ENCODE results near the gene CBX6.

The CBX6 gene

GRCh38 chr22:38837414-38837928 is 34.5 kb downstream of the CBX6 start:
- FAIRE-seq = no peak

GRCh38 chr22:38835888-38836301 is 36.1 kb downstream of the CBX6 start:
- FAIRE-seq = no peak

DNA sequence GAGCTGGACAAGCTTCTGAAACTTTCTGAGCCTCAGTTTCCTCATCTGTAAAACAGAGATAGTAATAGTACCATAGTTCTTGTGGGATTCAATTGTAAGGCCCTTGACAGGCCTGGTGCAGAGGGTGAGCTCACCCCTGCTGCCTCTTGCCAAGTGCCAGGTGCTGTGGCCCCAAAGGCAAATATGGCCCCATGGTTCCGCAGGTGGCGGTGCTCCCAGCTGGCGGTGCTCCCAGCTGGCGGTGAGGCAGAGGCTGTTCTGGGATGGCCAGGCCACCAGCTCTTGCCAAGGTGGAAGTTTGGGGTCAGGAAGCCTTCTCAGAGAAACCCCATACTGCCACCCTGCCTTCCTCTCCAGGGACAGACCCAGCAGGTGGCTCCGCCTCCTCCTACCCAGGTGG is 37.0 kb downstream of the CBX6 start:
- no peak for FAIRE-seq

- FAIRE-seq = no peak
These were observed 37.6 kb downstream of the CBX6 start for GRCh38 chr22:38834215-38834953.

DNA sequence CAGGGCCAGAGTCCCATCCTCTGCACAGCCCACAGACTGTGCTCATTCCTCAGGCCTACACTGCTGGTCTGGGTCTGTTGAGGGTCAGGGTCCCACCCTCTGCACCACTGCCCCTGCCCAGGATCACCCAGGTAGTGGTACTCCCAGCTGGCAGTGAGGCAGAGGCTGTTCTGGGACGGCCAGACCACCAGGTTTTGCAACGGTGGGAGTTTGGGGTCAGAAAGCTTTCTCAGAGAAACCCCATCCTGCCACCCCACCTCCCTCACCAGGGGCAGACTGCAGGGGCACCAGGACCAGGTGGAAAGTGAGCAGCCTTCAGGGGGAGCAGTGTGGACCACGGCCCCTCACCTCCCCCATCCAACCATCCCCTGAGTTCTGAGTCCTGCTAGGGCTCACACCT is 39.0 kb downstream of the CBX6 start:
- FAIRE-seq = no peak

- FAIRE-seq = no peak
These were observed 39.7 kb downstream of the CBX6 start for GRCh38 chr22:38832005-38832978.

DNA sequence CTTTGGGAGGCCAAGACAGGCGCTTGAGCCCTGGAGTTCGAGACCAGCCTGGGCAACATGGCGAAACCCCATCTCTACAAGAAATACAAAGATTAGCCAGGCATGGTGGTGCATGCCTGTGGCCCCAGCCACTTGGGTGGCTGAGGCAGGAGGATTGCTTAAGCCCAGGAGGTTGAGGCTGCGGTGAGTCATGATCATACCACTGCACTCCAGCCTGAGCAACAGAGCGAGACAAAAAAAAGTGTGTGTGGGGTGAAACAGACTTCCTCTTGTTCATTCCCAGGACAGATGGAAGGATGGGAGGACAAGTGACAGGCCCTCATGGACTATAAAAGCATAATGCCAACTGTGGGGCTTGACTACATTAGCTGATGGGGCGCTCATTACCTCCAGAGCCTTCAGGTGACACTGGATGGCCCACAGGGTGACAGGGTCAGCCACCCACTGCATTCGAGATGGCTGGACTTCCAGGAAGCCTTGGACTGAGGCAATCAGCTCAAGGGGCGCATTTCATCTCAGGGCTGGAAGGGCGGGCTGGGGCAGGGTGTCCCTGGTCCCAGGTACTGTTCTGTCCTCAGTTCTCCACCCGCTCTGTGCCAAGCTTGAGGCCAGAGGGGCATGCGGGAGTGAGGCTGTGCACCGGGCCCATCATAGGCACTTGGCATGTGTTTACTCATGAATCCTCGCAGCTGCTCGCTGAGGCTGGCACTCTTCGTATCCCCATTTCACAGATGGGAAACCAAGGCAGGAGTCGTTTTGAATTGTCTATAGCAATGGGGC is 40.7 kb downstream of the CBX6 start:
- FAIRE-seq = no peak

GRCh38 chr22:38830845-38831108 is 41.2 kb downstream of the CBX6 start:
- no peak for FAIRE-seq

- FAIRE-seq = no peak
These were observed 41.8 kb downstream of the CBX6 start for GRCh38 chr22:38830026-38830844.

- FAIRE-seq = no peak
These were observed 42.5 kb downstream of the CBX6 start for GRCh38 chr22:38829485-38829884.

DNA sequence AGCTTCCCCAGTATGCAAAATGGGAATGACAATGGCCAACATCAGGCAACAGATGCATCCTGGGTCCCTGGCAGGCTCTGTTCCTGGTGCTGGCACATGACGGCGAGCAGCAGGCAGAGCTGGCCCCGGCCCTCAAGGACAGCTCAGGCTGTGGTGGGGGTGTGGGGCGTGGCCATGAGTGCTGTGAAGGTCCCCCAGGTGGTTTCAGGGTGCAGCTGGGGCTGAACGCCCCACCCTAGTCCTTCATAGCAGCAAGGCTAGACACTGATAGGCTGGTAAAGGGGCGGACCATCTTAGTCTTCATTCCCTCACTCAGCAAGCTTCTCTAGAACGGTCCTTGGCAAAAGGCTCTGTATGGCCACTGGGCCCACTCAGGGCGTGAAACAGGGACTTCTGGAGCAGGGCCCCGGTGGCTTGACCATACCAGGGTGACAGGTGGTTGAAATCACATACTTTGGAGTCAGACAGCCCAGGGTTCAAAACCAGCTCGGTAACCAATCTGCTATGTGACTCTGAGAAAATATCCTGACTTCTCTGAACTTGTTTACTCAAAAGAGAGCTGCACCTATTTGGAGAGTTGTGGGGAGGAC is 43.3 kb downstream of the CBX6 start:
- FAIRE-seq = no peak

- FAIRE-seq = no peak
These were observed 43.8 kb downstream of the CBX6 start for GRCh38 chr22:38828191-38828590.

GRCh38 chr22:38827510-38827909 is 44.5 kb downstream of the CBX6 start:
- FAIRE-seq = no peak

DNA sequence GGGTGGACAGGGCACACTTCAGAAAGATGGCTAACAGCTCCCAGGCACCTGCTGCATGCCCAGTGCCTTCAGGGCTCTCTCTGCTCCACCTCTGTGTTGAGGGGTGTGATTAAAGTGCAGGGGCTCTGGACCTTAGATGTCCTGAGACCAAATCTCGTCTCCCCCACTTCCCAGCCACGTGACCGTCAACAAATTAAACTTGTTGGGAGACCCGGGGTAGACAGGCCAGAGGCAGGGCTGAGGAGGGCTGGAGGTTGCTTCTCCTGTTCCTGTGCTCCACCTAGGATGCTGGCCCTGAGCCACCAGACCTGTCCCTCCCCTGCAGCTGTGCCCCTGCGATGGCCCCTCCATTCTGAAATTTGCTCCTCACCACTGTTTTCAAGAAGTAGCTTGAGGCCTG is 45.2 kb downstream of the CBX6 start:
- no peak for FAIRE-seq

DNA sequence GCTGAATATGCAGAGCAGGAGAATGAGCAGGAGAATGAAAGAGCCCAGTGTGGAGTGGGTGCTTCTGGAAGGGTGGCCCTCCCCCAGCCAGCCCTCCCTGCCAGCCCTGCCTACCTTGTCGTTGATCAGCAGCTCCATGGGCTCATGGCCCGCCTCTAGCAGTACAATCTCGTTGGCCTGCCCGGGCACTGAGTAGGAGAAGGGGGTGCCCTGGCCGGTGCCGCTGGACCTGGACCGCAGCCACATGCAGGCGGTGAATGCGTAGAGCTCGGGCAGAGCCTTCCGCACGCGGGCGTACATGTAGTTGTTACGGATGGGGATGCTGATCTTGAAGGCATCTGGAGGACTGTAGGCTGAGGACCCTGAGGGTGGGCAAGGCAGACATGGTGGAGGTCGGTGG is 45.6 kb downstream of the CBX6 start:
- no peak for FAIRE-seq

DNA sequence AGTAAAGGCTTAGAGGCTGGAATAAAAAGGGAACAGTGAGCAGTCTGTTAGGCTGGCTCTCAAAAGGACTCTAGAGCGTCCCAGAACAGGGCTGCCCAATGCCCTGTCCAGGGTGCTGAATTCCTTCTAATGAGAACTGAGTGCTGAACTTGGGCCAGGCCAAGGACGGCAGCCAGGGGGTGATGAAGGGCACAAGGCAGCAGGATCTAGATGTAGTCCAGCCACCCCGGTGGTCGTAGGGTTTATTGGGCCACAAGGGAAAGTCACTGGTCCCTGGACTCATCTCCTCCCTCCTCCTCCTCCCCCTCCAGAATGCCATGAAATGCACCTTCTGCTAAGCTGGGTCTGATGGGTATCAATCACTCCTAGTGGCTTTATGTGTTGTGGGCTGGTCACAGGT is 47.4 kb downstream of the CBX6 start:
- FAIRE-seq = no peak

- no peak for FAIRE-seq
These were observed 48.4 kb downstream of the CBX6 start for GRCh38 chr22:38823637-38824036.

- FAIRE-seq = no peak
These were observed 48.9 kb downstream of the CBX6 start for GRCh38 chr22:38823076-38823475.

DNA sequence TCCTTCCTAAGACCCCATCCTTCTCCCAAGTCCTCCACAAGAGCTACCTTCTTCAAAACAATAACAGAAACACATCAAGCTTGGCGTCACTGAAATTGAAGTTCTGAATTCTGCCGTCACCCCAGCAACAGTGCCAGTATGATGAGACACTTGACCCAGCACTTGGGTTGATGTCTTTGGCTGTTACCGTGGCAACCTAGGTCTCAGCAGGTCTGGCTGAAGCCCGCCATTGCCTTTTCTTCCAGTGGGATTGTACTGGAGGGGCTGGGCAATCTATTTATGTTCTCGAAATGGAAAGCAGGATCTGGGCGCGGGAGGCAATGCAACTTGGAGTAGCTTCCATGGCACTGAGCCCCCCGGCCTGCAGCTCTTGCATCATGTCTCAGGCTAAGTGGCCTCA is 52.0 kb downstream of the CBX6 start:
- FAIRE-seq = no peak

- FAIRE-seq = no peak
These were observed 52.6 kb downstream of the CBX6 start for GRCh38 chr22:38819387-38819940.

DNA sequence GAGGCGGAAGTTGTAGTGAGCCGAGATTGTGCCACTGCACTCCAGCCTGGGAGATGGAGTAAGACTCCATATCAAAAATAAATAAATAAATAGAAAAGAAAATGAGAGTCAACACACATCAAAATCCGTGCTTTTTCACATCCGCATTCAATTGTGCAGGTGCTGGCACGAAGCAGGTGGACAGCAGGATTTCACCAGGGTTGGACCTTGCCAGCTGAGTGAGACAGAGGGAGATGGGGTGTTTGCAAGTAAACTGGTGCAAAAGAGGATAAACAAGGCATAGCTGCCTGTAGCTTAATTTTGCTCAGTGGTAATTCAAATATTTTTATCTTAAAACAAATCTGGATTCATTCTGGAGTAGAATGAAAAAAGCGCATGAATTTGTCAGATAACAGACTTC is 54.8 kb downstream of the CBX6 start:
- FAIRE-seq = no peak

DNA sequence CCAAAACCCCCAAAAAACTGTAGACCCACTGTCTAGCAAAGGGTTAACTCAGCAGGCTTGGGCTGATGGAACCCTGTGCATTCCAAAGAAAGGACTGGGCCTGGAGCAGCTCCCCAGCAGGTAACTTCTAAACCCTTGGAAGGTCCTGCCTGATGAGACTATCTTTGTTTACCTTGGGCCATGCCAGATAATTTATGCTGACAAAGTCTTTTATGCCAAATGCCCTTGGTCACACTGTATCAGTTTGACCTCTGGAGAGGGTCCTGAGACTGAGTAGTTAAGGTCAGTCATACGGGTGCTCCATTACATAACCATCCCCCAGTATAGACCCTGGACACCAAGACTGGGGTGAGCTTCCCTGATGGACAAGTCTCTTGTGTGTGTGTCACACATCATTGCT is 56.2 kb downstream of the CBX6 start:
- no peak for FAIRE-seq
